ENCODE data around the gene TMIE.

- no peak for TF ChIP-seq CTCF (conservative IDR thresholded peaks at IDR 0.05)
- no peak for TF ChIP-seq ZFX (IDR thresholded peaks at IDR 0.05)
These were observed 31.8 kb upstream of the TMIE start for GRCh38 chr3:46669191-46669999.

Measured in C4-2B (cell line).